ENCODE results near the gene CDC42EP4. TPM values are rescaled to one million over a fixed set of nuclear protein-coding genes. Genes with fewer than 3 reads are reported as not detected.

The CDC42EP4 gene
- total RNA-seq, 2 experiments from 2014 or later = 1.7 to 2.1 TPM

GRCh38 chr17:73350864-73351263 is 39.1 kb upstream of the CDC42EP4 start:
- ChIA-PET CTCF (interaction anchor here (0.6 to 1.0 kb wide), 2 partner anchors 20 to 102 kb away, joined by 3 read pairs; no protein-coding TSS in a partner anchor), POLR2A (no interaction called here)
- Mint-ChIP-seq H3K4me3 (no peak overlapping the region), H3K4me1 (no peaks in the 10 kb centered on the region), H3K36me3 (ENCODE audit: low read depth) (no peaks in the 10 kb centered on the region), H3K9me3 (no peaks in the 10 kb centered on the region), H3K27me3 (no peaks in the 10 kb centered on the region), H3K27ac (no peak overlapping the region)
- no peak for DNase-seq

GRCh38 chr17:73349647-73350046 is 37.8 kb upstream of the CDC42EP4 start:
- Mint-ChIP-seq H3K27ac (no peak overlapping the region), H3K27me3 (no peaks in the 10 kb centered on the region), H3K4me1 (no peaks in the 10 kb centered on the region), H3K4me3 (no peak overlapping the region), H3K36me3 (ENCODE audit: low read depth) (no peaks in the 10 kb centered on the region), H3K9me3 (no peaks in the 10 kb centered on the region)
- POLR2A ChIA-PET = interaction anchor here (0.5 kb wide), 1 partner anchor 630 kb away, joined by 4 read pairs; no protein-coding TSS in a partner anchor
- DNase-seq = no peak
- CTCF ChIA-PET = interaction anchor here (0.6 to 0.7 kb wide), 2 partner anchors 10 to 158 kb away, joined by 3 read pairs; no protein-coding TSS in a partner anchor

- H3K27ac Mint-ChIP-seq = no peak overlapping the region
- DNase-seq = no peak
- no peaks in the 10 kb centered on the region for H3K4me1 Mint-ChIP-seq
- no peak overlapping the region for H3K4me3 Mint-ChIP-seq
- no peaks in the 10 kb centered on the region for H3K36me3 Mint-ChIP-seq (ENCODE audit: low read depth)
- POLR2A ChIA-PET = interaction anchor here (0.5 to 0.6 kb wide), 2 partner anchors 60 to 630 kb away, joined by 3 to 4 read pairs; no protein-coding TSS in a partner anchor
- no peaks in the 10 kb centered on the region for H3K9me3 Mint-ChIP-seq
- CTCF ChIA-PET = interaction anchor here (0.6 to 0.7 kb wide), 2 partner anchors 9 to 158 kb away, joined by 3 read pairs; no protein-coding TSS in a partner anchor
- H3K27me3 Mint-ChIP-seq = no peaks in the 10 kb centered on the region
Observed at GRCh38 chr17:73349138-73349537, 37.3 kb upstream of the CDC42EP4 start.

- no peaks in the 10 kb centered on the region for H3K4me1 Mint-ChIP-seq
- ChIA-PET CTCF (interaction anchor here (0.7 kb wide), 1 partner anchor 9 kb away, joined by 3 read pairs; no protein-coding TSS in a partner anchor), POLR2A (interaction anchor here (0.6 kb wide), 1 partner anchor 61 kb away, joined by 3 read pairs; no protein-coding TSS in a partner anchor)
- H3K27me3 Mint-ChIP-seq = no peaks in the 10 kb centered on the region
- no peak overlapping the region for H3K27ac Mint-ChIP-seq
- H3K4me3 Mint-ChIP-seq = no peak overlapping the region
- H3K36me3 Mint-ChIP-seq (ENCODE audit: low read depth) = no peaks in the 10 kb centered on the region
- DNase-seq = no peak
- no peaks in the 10 kb centered on the region for H3K9me3 Mint-ChIP-seq
Observed at GRCh38 chr17:73348829-73349095, 37.0 kb upstream of the CDC42EP4 start.

- no peaks in the 10 kb centered on the region for H3K36me3 Mint-ChIP-seq (ENCODE audit: low read depth)
Observed at GRCh38 chr17:73348018-73348828, 36.4 kb upstream of the CDC42EP4 start.

GRCh38 chr17:73347351-73347750 is 35.5 kb upstream of the CDC42EP4 start:
- H3K27me3 Mint-ChIP-seq = no peaks in the 10 kb centered on the region
- ChIA-PET POLR2A (no interaction called here), CTCF (interaction anchor here (0.7 to 1.5 kb wide), 3 partner anchors 21 to 92 kb away, joined by 3 read pairs; no protein-coding TSS in a partner anchor)
- H3K36me3 Mint-ChIP-seq (ENCODE audit: low read depth) = no peaks in the 10 kb centered on the region
- no peak overlapping the region for H3K27ac Mint-ChIP-seq
- no peaks in the 10 kb centered on the region for H3K4me1 Mint-ChIP-seq
- H3K9me3 Mint-ChIP-seq = no peaks in the 10 kb centered on the region
- no peak for DNase-seq
- no peak overlapping the region for H3K4me3 Mint-ChIP-seq

More at GRCh38 chr17:73348018-73348828, 36.4 kb upstream of the CDC42EP4 start:
- ChIA-PET CTCF (interaction anchor here (0.7 to 1.5 kb wide), 3 partner anchors 21 to 93 kb away, joined by 3 read pairs; no protein-coding TSS in a partner anchor), POLR2A (no interaction called here)
- Mint-ChIP-seq H3K9me3 (no peaks in the 10 kb centered on the region), H3K4me3 (no peak overlapping the region), H3K4me1 (no peaks in the 10 kb centered on the region), H3K27me3 (no peaks in the 10 kb centered on the region), H3K27ac (no peak overlapping the region)
- no peak for DNase-seq

GRCh38 chr17:73346501-73347162 is 34.8 kb upstream of the CDC42EP4 start:
- ChIA-PET POLR2A (no interaction called here), CTCF (interaction anchor here (0.5 to 1.5 kb wide), 3 partner anchors 22 to 1786 kb away, joined by 3 read pairs; no protein-coding TSS in a partner anchor)
- Mint-ChIP-seq H3K27me3 (no peaks in the 10 kb centered on the region), H3K9me3 (no peaks in the 10 kb centered on the region), H3K36me3 (ENCODE audit: low read depth) (no peaks in the 10 kb centered on the region), H3K4me3 (no peak overlapping the region), H3K4me1 (no peaks in the 10 kb centered on the region), H3K27ac (no peak overlapping the region)
- DNase-seq = no peak

- POLR2A ChIA-PET = interaction anchor here (0.6 kb wide), 1 partner anchor 638 kb away, joined by 3 read pairs; no protein-coding TSS in a partner anchor
- no peak overlapping the region for H3K27ac Mint-ChIP-seq
Observed at GRCh38 chr17:73343739-73344454, 32.1 kb upstream of the CDC42EP4 start.

GRCh38 chr17:73343168-73343634 is 31.4 kb upstream of the CDC42EP4 start:
- no peaks in the 10 kb centered on the region for H3K9me3 Mint-ChIP-seq
- peaks cover 3% of the 10 kb centered on the region for H3K4me1 Mint-ChIP-seq
- no peak overlapping the region for H3K4me3 Mint-ChIP-seq
- DNase-seq = no peak
- CTCF ChIA-PET = interaction anchor here (1.6 kb wide), 1 partner anchor 22 kb away, joined by 5 read pairs; no protein-coding TSS in a partner anchor
- no peaks in the 10 kb centered on the region for H3K27me3 Mint-ChIP-seq
- no peaks in the 10 kb centered on the region for H3K36me3 Mint-ChIP-seq (ENCODE audit: low read depth)
- no peak overlapping the region for H3K27ac Mint-ChIP-seq
- POLR2A ChIA-PET = interaction anchor here (0.6 kb wide), 1 partner anchor 637 kb away, joined by 3 read pairs; no protein-coding TSS in a partner anchor

More at GRCh38 chr17:73343739-73344454, 32.1 kb upstream of the CDC42EP4 start:
- Mint-ChIP-seq H3K4me1 (peaks cover 3% of the 10 kb centered on the region), H3K36me3 (ENCODE audit: low read depth) (no peaks in the 10 kb centered on the region), H3K9me3 (no peaks in the 10 kb centered on the region), H3K27me3 (no peaks in the 10 kb centered on the region), H3K4me3 (no peak overlapping the region)
- DNase-seq = no peak
- CTCF ChIA-PET = interaction anchor here (1.2 kb wide), 1 partner anchor 26 kb away, joined by 3 read pairs; no protein-coding TSS in a partner anchor

GRCh38 chr17:73342541-73343167 is 30.9 kb upstream of the CDC42EP4 start:
- ChIA-PET CTCF (interaction anchor here (1.5 to 1.6 kb wide), 2 partner anchors 22 to 24 kb away, joined by 3 to 5 read pairs; no protein-coding TSS in a partner anchor), POLR2A (no interaction called here)
- H3K9me3 Mint-ChIP-seq = no peaks in the 10 kb centered on the region
- no peak overlapping the region for H3K4me3 Mint-ChIP-seq
- H3K27ac Mint-ChIP-seq = no peak overlapping the region
- no peaks in the 10 kb centered on the region for H3K27me3 Mint-ChIP-seq
- no peaks in the 10 kb centered on the region for H3K36me3 Mint-ChIP-seq (ENCODE audit: low read depth)
- H3K4me1 Mint-ChIP-seq = peaks cover 3% of the 10 kb centered on the region
- no peak for DNase-seq

- Mint-ChIP-seq H3K4me3 (no peak overlapping the region), H3K27ac (no peak overlapping the region), H3K9me3 (no peaks in the 10 kb centered on the region), H3K36me3 (ENCODE audit: low read depth) (no peaks in the 10 kb centered on the region), H3K27me3 (no peaks in the 10 kb centered on the region), H3K4me1 (peaks cover 3% of the 10 kb centered on the region)
- no peak for DNase-seq
- POLR2A ChIA-PET = no interaction called here
- CTCF ChIA-PET = interaction anchor here (1.5 to 1.6 kb wide), 2 partner anchors 23 to 24 kb away, joined by 3 to 5 read pairs; no protein-coding TSS in a partner anchor
Observed at GRCh38 chr17:73342050-73342522, 30.3 kb upstream of the CDC42EP4 start.

Data from activated CD4-positive, alpha-beta T cell treated with anti-CD3 and anti-CD28 coated beads, Interleukin-2, amount 10 ng/mL, durations not matched to agents 7 days and 5 days (primary cell).